Measurements from ENCODE around the gene EDN2. TPM values are rescaled to one million over a fixed set of nuclear protein-coding genes. Genes with fewer than 3 reads are reported as not detected.
A peak's percentile ranks its signal among the peaks of the same experiment; 100 is the strongest.

Gene EDN2
- total and polyA plus RNA-seq, 2 experiments from 2014 or later = 0.40 to 2.3 TPM

- no peak for DNase-seq (ENCODE audit: low spot score)
- no peaks in the 10 kb centered on the region for H3K9me2 ChIP-seq (replicated peaks; ENCODE audit: insufficient read depth)
- H3K36me3 ChIP-seq (replicated peaks; ENCODE audit: insufficient read depth, low read depth) = no peaks in the 10 kb centered on the region
- H3K4me2 ChIP-seq = no peak overlapping the region
- H3K79me2 ChIP-seq = no peaks in the 10 kb centered on the region
- H3K9me3 ChIP-seq (ENCODE audit: low read depth) = no peaks in the 10 kb centered on the region
- WGBS (ENCODE audit: low lambda C conversion rate, missing lambda C conversion rate) = 63% methylated on average over 5 of the region's 5 CpGs
- no peak for TF ChIP-seq EZH2 (IDR thresholded peaks at IDR 0.05; ENCODE audit: borderline replicate concordance)
- no peak for TF ChIP-seq CTCF (IDR thresholded peaks at IDR 0.05; ENCODE audit: poor library complexity)
- no peak for TF ChIP-seq EZH2phosphoT487 (IDR thresholded peaks at IDR 0.05; ENCODE audit: low read depth, severe bottlenecking, unreplicated experiment)
- H4K20me1 ChIP-seq (ENCODE audit: insufficient read depth, poor library complexity, severe bottlenecking) = no peaks in the 10 kb centered on the region
- H3K4me3 ChIP-seq = no peak overlapping the region
- no peaks in the 10 kb centered on the region for H3K27me3 ChIP-seq
- H3K27ac ChIP-seq = no peak overlapping the region
- no peak overlapping the region for H2AFZ ChIP-seq
- H3K4me1 ChIP-seq (ENCODE audit: insufficient read depth) = peaks cover 19% of the 10 kb centered on the region
These were observed 48.0 kb downstream of the EDN2 start for GRCh38 chr1:41436281-41437010.

GRCh38 chr1:41435570-41436178 lies 48.8 kb downstream of the EDN2 start:
- 20% methylated on average over 15 of the region's 15 CpGs for WGBS (ENCODE audit: low lambda C conversion rate, missing lambda C conversion rate)
- no peak for TF ChIP-seq EZH2 (IDR thresholded peaks at IDR 0.05; ENCODE audit: borderline replicate concordance)
- no peak for TF ChIP-seq EZH2phosphoT487 (IDR thresholded peaks at IDR 0.05; ENCODE audit: low read depth, severe bottlenecking, unreplicated experiment)
- no peak for TF ChIP-seq CTCF (IDR thresholded peaks at IDR 0.05; ENCODE audit: poor library complexity)
- Histone ChIP-seq H3K9me3 (ENCODE audit: low read depth) (no peaks in the 10 kb centered on the region), H3K27ac (peak overlapping the region; percentile 29), H3K4me2 (no peak overlapping the region), H3K36me3 (replicated peaks; ENCODE audit: insufficient read depth, low read depth) (no peaks in the 10 kb centered on the region), H3K79me2 (no peaks in the 10 kb centered on the region), H3K4me3 (no peak overlapping the region), H3K9me2 (replicated peaks; ENCODE audit: insufficient read depth) (no peaks in the 10 kb centered on the region), H3K4me1 (ENCODE audit: insufficient read depth) (peaks cover 19% of the 10 kb centered on the region), H3K27me3 (no peaks in the 10 kb centered on the region), H4K20me1 (ENCODE audit: insufficient read depth, poor library complexity, severe bottlenecking) (no peaks in the 10 kb centered on the region), H2AFZ (no peak overlapping the region)
- peak; percentile 71 for DNase-seq (ENCODE audit: low spot score)

- Histone ChIP-seq H3K36me3 (replicated peaks; ENCODE audit: insufficient read depth, low read depth) (no peaks in the 10 kb centered on the region), H3K79me2 (no peaks in the 10 kb centered on the region), H3K9me2 (replicated peaks; ENCODE audit: insufficient read depth) (no peaks in the 10 kb centered on the region), H3K4me2 (no peak overlapping the region), H4K20me1 (ENCODE audit: insufficient read depth, poor library complexity, severe bottlenecking) (no peaks in the 10 kb centered on the region), H3K9me3 (ENCODE audit: low read depth) (no peaks in the 10 kb centered on the region), H3K4me3 (no peak overlapping the region), H3K27ac (no peak overlapping the region), H2AFZ (no peak overlapping the region), H3K27me3 (no peaks in the 10 kb centered on the region), H3K4me1 (ENCODE audit: insufficient read depth) (peaks cover 19% of the 10 kb centered on the region)
- TF ChIP-seq EZH2phosphoT487 (IDR thresholded peaks at IDR 0.05; ENCODE audit: low read depth, severe bottlenecking, unreplicated experiment) (no peak), CTCF (IDR thresholded peaks at IDR 0.05; ENCODE audit: poor library complexity) (no peak), EZH2 (IDR thresholded peaks at IDR 0.05; ENCODE audit: borderline replicate concordance) (no peak)
- WGBS (ENCODE audit: low lambda C conversion rate, missing lambda C conversion rate) = 93% methylated on average over 6 of the region's 6 CpGs
- DNase-seq (ENCODE audit: low spot score) = no peak
These were observed 49.6 kb downstream of the EDN2 start for GRCh38 chr1:41434748-41435449.
